Upper lobe of left lung (tissue), 4 donors: ENCODE measurements around the gene SH2D3C.
A peak's percentile ranks its signal among the peaks of the same experiment; 100 is the strongest.

Experiments
- CTCF ChIP-seq, 6 experiments: fragments of 450-650 bp in 4 of 6; fragments of 200-600 bp in 2 of 6; sonication (generic) in 2 of 6; IDR thresholded peaks; one replicate each; pipeline ENCODE4 v1.5.1; 2016 to 2019; ENCODE audit warnings: antibody characterized with exemption in 6 of 6
- EP300 ChIP-seq, 4 donors: sonication (generic); formaldehyde crosslinking; IDR thresholded peaks; one replicate each; pipeline ENCODE4 v1.5.1; 2017; ENCODE audit warnings: antibody characterized with exemption in 4 of 4, control low read depth in 2 of 4
- POLR2A ChIP-seq, 4 donors: fragments of 450-650 bp; IDR thresholded peaks; one replicate each; pipeline ENCODE4 v1.5.1; 2016 to 2017; ENCODE audit warnings: antibody characterized with exemption in 4 of 4, mild to moderate bottlenecking in 2 of 4

- TF ChIP-seq CTCF (IDR thresholded peaks at IDR 0.05): no peak
- no peak for TF ChIP-seq EP300 (IDR thresholded peaks at IDR 0.05)
- TF ChIP-seq POLR2A (IDR thresholded peaks at IDR 0.05): peak in 3 of 4 donors; percentile 7 to 85 (median 73)
Measured at GRCh38 chr9:127802576-127803443, 24.3 kb upstream of the SH2D3C start, which contains the start of gene FPGS.
